CD4-positive, alpha-beta T cell (primary cell): ENCODE data around the gene IL1RAPL2. TPM values are rescaled to one million over a fixed set of nuclear protein-coding genes. Genes with fewer than 3 reads are reported as not detected.
"Not testable (repeated sequence)": the region's sequence is repeated elsewhere in the genome, so short reads cannot be mapped to it uniquely, and the experiment has no call there.

Experiments
- ATAC-seq: fragments of 200-7000 bp; cut with Tn5 transposase; one replicate; pipeline ENCODE4 v1.10.0; 2022; ENCODE audit warnings: mild to moderate bottlenecking; ENCODE audit not compliant: poor library complexity
- CTCF ChIA-PET: fragments of 350-600 bp; sonication (Branson Sonifier 250); formaldehyde crosslinking; loops from one replicate; lab custom pipeline; 2021; ENCODE audit warnings: antibody characterized with exemption, inconsistent platforms; lab: Charles Lee
- POLR2A ChIA-PET: fragments of 350-600 bp; sonication (Branson Sonifier 250); formaldehyde crosslinking; loops from one replicate; lab custom pipeline; 2021; ENCODE audit warnings: antibody characterized with exemption, inconsistent platforms; lab: Charles Lee
- DNase-seq, 14 experiments: peaks; one replicate each; pipeline ENCODE4 v3.0.0-alpha.2; 2013 to 2020; ENCODE audit warnings: mixed read lengths in 2 of 14
- H3K27ac ChIP-seq, 2 donors: one replicate each; pipeline versions ENCODE4 v1.5.1 to v1.7.0; 2013; ENCODE audit warnings: low read length in 2 of 2, low read depth in 1 of 2, mild to moderate bottlenecking in 1 of 2
- H3K27me3 ChIP-seq, 2 experiments: 1 replicate in 1 of 2; 2 replicates in 1 of 2; pipeline versions ENCODE4 v1.6.1 to v1.7.0; 2013; ENCODE audit warnings: low read length in 2 of 2, control low read depth in 1 of 2, mild to moderate bottlenecking in 1 of 2, moderate library complexity in 1 of 2; ENCODE audit not compliant: insufficient read depth in 2 of 2, control insufficient read depth in 1 of 2
- H3K36me3 ChIP-seq: one replicate; pipeline ENCODE4 v1.6.1; 2013; ENCODE audit warnings: low read length, control low read depth; ENCODE audit not compliant: insufficient read depth
- H3K4me1 ChIP-seq: one replicate; pipeline ENCODE4 v1.6.1; 2013; ENCODE audit warnings: low read length, control low read depth; ENCODE audit not compliant: insufficient read depth
- H3K4me3 ChIP-seq: one replicate; pipeline ENCODE4 v1.5.1; 2013; ENCODE audit warnings: mild to moderate bottlenecking, low read length, moderate library complexity
- H3K9me3 ChIP-seq, 2 experiments: 1 replicate in 1 of 2; 2 replicates in 1 of 2; pipeline versions ENCODE4 v1.6.1 to v1.7.0; 2013; ENCODE audit warnings: low read length in 2 of 2, mild to moderate bottlenecking in 2 of 2, control low read depth in 1 of 2, moderate library complexity in 1 of 2; ENCODE audit not compliant: control insufficient read depth in 1 of 2, insufficient read depth in 1 of 2
- H3K27ac Mint-ChIP-seq: one replicate; pipeline ENCODE4 v1.8.0; 2020; ENCODE audit warnings: mixed read lengths
- H3K27me3 Mint-ChIP-seq: one replicate; pipeline ENCODE4 v1.8.0; 2021; ENCODE audit warnings: mixed read lengths
- H3K36me3 Mint-ChIP-seq: one replicate; pipeline ENCODE4 v1.8.0; 2021; ENCODE audit warnings: low read depth, mixed read lengths
- H3K4me1 Mint-ChIP-seq: one replicate; pipeline ENCODE4 v1.8.0; 2021; ENCODE audit warnings: low read depth, mixed read lengths
- H3K4me3 Mint-ChIP-seq: one replicate; pipeline ENCODE4 v1.8.0; 2020; ENCODE audit warnings: mild to moderate bottlenecking, mixed read lengths
- H3K9me3 Mint-ChIP-seq: one replicate; pipeline ENCODE4 v1.8.0; 2020; ENCODE audit warnings: mixed read lengths
- intact Hi-C, 2 experiments: fragments of 100-400 bp; cut with DNase I in 1 of 2; cut with micrococcal nuclease in 1 of 2; formaldehyde crosslinking; loops; one replicate each; pipeline versions ENCODE4 v1.15.1 to v1.9.0; 2023 to 2025; cut with DNase I, micrococcal nuclease
- total RNA-seq, 174 experiments: library from RNA in 2 of 174; stranded (reverse) in 2 of 174; gene quantifications; one replicate each; pipeline ENCODE4 v1.2.3 and lab custom pipeline; 2021 to 2026
- TF ChIP-seq, protein P1 (sequence below): fragments of 200-600 bp; IDR thresholded peaks from one replicate; pipeline ENCODE4 v1.8.0; 2022; ENCODE audit warnings: antibody characterized with exemption, mild to moderate bottlenecking

IL1RAPL2 gene
- total RNA-seq, 2 experiments from 2014 or later, result not detected

DNA sequence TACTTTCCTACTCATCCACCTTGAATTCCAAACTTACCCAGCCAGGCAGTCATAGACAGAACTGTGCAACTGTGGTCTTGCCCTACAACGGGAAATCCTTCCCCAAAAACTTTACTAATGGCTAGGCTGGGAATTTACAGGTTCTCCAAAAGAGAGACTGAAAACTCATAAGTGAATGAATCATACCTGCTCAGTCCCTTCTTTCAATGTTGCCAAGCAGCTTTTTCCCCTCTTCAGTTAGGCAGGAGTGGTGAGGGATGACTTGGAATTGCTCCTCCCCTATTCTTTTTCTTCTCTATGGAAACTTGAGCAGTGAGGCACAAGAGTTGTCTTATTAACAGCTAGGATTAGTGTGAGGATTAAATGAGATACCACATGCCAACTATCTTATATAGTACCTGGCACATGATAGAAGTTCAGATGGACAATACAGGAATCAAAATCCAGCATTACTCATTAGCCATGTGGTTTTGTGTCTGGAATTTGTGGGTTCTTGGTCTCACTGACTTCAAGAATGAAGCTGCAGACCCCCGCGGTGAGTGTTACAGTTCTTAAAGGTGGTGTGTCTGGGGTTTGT, 548.6 kb downstream of the IL1RAPL2 start:
- intact Hi-C loops, result no loop called here
- ChIA-PET POLR2A (no interaction called here), CTCF (no interaction called here)
- H3K27ac ChIP-seq, result no peak overlapping the region
- H3K27me3 ChIP-seq, result no peaks in the 10 kb centered on the region
- Mint-ChIP-seq H3K9me3 (no peaks in the 10 kb centered on the region), H3K4me3 (no peak overlapping the region), H3K36me3 (no peaks in the 10 kb centered on the region), H3K4me1 (no peaks in the 10 kb centered on the region), H3K27me3 (no peaks in the 10 kb centered on the region), H3K27ac (no peak overlapping the region)
- no peak for ATAC-seq
- H3K36me3 ChIP-seq, result no peaks in the 10 kb centered on the region
- no peak overlapping the region for H3K4me3 ChIP-seq
- TF ChIP-seq, protein P1, sequence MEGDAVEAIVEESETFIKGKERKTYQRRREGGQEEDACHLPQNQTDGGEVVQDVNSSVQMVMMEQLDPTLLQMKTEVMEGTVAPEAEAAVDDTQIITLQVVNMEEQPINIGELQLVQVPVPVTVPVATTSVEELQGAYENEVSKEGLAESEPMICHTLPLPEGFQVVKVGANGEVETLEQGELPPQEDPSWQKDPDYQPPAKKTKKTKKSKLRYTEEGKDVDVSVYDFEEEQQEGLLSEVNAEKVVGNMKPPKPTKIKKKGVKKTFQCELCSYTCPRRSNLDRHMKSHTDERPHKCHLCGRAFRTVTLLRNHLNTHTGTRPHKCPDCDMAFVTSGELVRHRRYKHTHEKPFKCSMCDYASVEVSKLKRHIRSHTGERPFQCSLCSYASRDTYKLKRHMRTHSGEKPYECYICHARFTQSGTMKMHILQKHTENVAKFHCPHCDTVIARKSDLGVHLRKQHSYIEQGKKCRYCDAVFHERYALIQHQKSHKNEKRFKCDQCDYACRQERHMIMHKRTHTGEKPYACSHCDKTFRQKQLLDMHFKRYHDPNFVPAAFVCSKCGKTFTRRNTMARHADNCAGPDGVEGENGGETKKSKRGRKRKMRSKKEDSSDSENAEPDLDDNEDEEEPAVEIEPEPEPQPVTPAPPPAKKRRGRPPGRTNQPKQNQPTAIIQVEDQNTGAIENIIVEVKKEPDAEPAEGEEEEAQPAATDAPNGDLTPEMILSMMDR, result no peak
- H3K9me3 ChIP-seq, result peaks cover 0 to 8% of the 10 kb centered on the region in 2 experiments
- DNase-seq, result no peak
- no peaks in the 10 kb centered on the region for H3K4me1 ChIP-seq

DNA sequence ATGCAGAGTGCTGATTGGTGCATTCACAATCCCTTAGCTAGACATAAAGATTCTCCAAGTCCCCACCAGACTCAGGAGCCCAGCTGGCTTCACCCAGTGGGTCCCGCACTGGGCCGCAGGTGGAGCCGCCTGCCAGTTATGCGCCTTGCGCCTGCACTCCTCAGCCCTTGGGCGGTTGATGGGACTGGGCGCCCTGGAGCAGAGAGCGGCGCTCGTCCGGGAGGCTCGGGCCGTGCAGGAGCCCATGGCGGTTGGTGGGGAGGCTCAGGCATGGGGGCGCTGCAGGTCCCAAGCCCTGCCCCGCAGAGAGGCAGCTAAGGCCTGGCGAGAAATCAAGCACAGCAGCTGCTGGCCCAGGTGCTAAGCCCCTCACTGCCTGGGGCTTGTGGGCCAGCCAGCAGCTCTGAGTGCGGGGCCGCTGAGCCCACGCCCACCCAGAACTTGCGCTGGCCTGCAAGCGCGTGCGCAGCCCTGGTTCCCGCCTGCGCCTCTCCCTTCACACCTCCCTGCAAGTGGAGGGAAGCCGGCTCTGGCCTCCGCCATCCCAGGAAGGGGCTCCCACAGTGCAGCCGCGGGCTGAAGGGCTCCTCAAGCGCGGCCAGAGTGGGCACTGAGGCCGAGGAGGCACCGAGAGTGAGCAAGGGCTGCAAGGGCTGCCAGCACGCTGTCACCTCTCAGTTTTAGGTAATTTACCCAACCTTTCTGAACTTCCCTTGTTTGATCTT, 549.8 kb downstream of the IL1RAPL2 start:
- CTCF ChIA-PET, POLR2A ChIA-PET, H3K4me1 Mint-ChIP-seq: not testable (repeated sequence)

GRCh38 chrX:105116486-105116885, 550.5 kb downstream of the IL1RAPL2 start:
- no peaks in the 10 kb centered on the region for H3K27me3 ChIP-seq
- CTCF ChIA-PET, result no interaction called here
- Mint-ChIP-seq H3K36me3 (no peaks in the 10 kb centered on the region), H3K27ac (no peak overlapping the region), H3K9me3 (no peaks in the 10 kb centered on the region), H3K4me1 (no peaks in the 10 kb centered on the region), H3K4me3 (no peak overlapping the region), H3K27me3 (no peaks in the 10 kb centered on the region)
- intact Hi-C loops, result no loop called here
- POLR2A ChIA-PET, result no interaction called here
- no peak overlapping the region for H3K4me3 ChIP-seq
- DNase-seq, result no peak
- no peak overlapping the region for H3K27ac ChIP-seq
- H3K4me1 ChIP-seq, result no peaks in the 10 kb centered on the region
- H3K9me3 ChIP-seq, result peaks cover 0 to 8% of the 10 kb centered on the region in 2 experiments
- TF ChIP-seq, protein P1, result no peak
- no peak for ATAC-seq
- no peaks in the 10 kb centered on the region for H3K36me3 ChIP-seq

More for the DNA sequence above, 549.8 kb downstream of the IL1RAPL2 start:
- H3K27ac ChIP-seq, H3K4me3 Mint-ChIP-seq, intact Hi-C loops, H3K4me1 ChIP-seq, H3K27ac Mint-ChIP-seq, H3K4me3 ChIP-seq, H3K27me3 ChIP-seq, ATAC-seq, H3K36me3 Mint-ChIP-seq, H3K9me3 Mint-ChIP-seq, DNase-seq, H3K36me3 ChIP-seq, H3K27me3 Mint-ChIP-seq, H3K9me3 ChIP-seq: not testable (repeated sequence)
